ENCODE results near the gene AHSA1.

Gene AHSA1

DNA sequence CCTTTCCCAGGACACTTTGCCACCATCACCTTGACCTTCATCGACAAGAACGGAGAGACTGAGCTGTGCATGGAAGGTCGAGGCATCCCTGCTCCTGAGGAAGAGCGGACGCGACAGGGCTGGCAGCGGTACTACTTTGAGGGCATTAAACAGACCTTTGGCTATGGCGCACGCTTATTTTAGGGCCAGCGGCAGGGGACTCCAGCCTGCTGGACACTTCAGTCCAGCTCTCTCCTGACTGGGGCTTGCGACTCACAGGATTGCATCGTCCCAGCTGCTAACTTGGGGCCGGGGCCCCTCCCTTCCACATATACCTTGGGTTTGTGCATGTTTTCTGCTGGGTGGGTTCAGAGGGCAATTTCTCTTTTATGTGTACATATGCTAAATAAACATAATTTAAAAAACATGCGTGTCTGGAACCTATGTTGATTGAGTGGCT is 11.2 kb downstream of the AHSA1 start:
- no peak overlapping the region for H3K4me3 ChIP-seq (ENCODE audit: low read depth, low read length)
- TF ChIP-seq, protein P1, sequence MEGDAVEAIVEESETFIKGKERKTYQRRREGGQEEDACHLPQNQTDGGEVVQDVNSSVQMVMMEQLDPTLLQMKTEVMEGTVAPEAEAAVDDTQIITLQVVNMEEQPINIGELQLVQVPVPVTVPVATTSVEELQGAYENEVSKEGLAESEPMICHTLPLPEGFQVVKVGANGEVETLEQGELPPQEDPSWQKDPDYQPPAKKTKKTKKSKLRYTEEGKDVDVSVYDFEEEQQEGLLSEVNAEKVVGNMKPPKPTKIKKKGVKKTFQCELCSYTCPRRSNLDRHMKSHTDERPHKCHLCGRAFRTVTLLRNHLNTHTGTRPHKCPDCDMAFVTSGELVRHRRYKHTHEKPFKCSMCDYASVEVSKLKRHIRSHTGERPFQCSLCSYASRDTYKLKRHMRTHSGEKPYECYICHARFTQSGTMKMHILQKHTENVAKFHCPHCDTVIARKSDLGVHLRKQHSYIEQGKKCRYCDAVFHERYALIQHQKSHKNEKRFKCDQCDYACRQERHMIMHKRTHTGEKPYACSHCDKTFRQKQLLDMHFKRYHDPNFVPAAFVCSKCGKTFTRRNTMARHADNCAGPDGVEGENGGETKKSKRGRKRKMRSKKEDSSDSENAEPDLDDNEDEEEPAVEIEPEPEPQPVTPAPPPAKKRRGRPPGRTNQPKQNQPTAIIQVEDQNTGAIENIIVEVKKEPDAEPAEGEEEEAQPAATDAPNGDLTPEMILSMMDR (IDR thresholded peaks at IDR 0.05; ENCODE audit: low read depth, low read length) = no peak
- no peaks in the 10 kb centered on the region for H3K27me3 ChIP-seq
- H3K4me1 ChIP-seq = no peaks in the 10 kb centered on the region
- peaks cover 56% of the 10 kb centered on the region for H3K36me3 ChIP-seq
- DNase-seq = no peak
- H3K9me3 ChIP-seq = no peaks in the 10 kb centered on the region

DNA sequence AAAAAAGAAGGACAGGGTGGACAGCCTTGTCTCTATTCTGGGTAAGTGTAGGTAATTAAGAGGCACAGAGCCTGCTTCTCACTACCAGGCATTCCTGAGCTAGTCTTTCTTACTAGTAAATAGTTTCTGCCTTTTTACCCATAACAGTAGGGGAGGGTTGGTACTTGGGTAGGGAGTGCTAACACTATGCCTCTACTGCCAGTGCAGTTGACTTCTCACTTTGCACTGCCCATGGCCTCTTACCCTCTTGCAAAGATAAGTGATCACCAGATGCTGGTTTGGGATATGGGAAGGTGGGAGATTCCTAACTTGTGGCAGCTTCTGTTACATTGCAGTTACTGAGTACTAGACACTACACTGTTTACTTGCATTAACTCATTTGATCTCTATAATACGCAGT is 11.6 kb downstream of the AHSA1 start:
- Histone ChIP-seq H3K4me3 (ENCODE audit: low read depth, low read length) (no peak overlapping the region), H3K27me3 (no peaks in the 10 kb centered on the region), H3K4me1 (no peaks in the 10 kb centered on the region), H3K9me3 (no peaks in the 10 kb centered on the region), H3K36me3 (peaks cover 52% of the 10 kb centered on the region)
- no peak for DNase-seq
- TF ChIP-seq, protein P1 (IDR thresholded peaks at IDR 0.05; ENCODE audit: low read depth, low read length) = no peak

DNA sequence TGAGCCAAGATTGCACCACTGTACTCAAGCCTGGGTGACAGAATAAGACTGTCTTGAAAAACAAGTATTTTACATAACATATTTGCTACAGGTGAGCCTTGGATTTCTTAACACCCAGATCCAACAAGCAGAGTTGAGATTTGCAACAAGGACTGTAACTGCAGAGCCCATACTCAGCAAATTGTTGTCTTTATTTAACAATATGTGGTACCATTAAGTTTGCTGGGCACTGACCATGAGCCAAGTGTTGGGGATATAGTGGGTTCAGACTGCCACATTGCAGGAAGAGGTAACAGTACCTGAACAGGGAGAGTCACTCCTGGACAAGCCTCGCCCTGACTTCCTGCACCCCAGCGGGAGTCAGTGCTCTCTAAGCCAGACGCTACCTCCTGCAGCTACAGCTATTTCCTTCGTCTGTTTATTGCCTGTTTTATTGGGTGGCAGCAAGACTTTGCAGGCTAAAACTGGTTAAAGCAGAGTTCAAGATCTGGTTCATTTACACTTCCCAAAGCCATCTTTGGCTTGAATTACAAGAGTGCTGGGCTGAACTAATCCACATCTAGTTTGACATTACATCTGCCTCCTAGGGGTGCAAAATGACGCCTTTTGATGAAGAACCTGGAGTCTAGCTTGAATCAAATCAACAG is 12.5 kb downstream of the AHSA1 start:
- Histone ChIP-seq H3K36me3 (peaks cover 43% of the 10 kb centered on the region), H3K9me3 (no peaks in the 10 kb centered on the region), H3K4me3 (ENCODE audit: low read depth, low read length) (no peak overlapping the region), H3K4me1 (no peaks in the 10 kb centered on the region), H3K27me3 (no peaks in the 10 kb centered on the region)
- TF ChIP-seq, protein P1 (IDR thresholded peaks at IDR 0.05; ENCODE audit: low read depth, low read length) = no peak
- DNase-seq = no peak

DNA sequence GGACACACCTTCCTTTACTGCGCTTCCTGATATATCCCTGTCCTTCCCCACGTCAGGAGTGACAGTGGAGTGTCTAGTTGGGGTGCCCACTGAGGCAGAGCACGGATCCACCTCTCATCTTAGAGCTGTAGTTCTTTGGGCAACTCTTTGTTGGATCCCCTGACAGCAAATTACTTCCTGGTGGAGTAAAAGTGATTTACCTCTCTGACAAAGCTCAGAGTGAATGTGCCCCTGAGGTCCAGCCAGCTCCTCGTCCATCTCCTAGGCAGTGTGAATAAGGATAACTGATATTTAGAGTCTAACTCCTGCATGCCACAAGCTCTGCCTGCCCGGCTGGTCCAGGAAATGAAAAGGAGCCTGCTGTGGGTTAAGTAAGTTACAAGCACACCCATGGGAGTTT is 16.0 kb downstream of the AHSA1 start:
- no peak overlapping the region for H3K4me3 ChIP-seq (ENCODE audit: low read depth, low read length)
- no peaks in the 10 kb centered on the region for H3K9me3 ChIP-seq
- H3K36me3 ChIP-seq = peaks cover 12% of the 10 kb centered on the region
- TF ChIP-seq, protein P1 (IDR thresholded peaks at IDR 0.05; ENCODE audit: low read depth, low read length) = no peak
- no peaks in the 10 kb centered on the region for H3K4me1 ChIP-seq
- DNase-seq = no peak
- no peaks in the 10 kb centered on the region for H3K27me3 ChIP-seq

DNA sequence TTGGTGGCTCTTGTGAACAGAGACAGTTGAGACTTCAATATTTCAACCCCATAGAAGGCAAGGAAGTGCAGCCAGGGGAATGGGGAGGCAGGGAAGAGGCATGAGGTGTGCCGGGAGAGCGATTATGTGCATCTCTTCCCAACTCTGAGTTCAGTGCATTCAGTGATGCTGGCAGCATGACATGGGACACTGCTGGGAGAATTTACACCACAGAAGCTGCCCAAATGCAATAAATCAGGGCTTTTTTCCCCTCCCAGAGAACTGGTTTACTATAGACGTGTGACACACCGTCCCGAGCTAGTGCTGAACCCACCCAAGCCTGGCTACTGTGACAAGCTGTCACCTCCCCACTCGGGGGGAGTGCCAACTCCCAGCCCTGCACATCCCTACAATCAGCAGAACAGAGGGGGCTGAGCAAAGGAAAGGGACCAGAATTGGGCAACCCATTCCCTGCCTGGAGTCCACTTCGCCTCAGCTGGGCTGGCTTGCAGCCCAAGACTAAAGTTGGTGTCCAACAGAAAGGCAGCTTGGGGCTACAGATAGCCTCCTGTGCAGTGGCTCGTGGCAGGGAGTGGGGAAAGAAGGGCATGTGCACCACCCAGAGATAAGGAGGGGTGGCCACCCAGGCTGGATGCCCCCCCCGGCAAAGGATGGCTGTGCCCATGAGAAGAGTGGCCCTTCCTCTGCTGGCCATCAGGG is 16.7 kb downstream of the AHSA1 start:
- no peak for DNase-seq
- Histone ChIP-seq H3K27me3 (no peaks in the 10 kb centered on the region), H3K36me3 (peaks cover 5% of the 10 kb centered on the region), H3K9me3 (no peaks in the 10 kb centered on the region), H3K4me1 (no peaks in the 10 kb centered on the region), H3K4me3 (ENCODE audit: low read depth, low read length) (no peak overlapping the region)
- TF ChIP-seq, protein P1 (IDR thresholded peaks at IDR 0.05; ENCODE audit: low read depth, low read length) = no peak
